Keratinocyte (primary cell): ENCODE measurements around the gene CHD9. TPM values are rescaled to one million over a fixed set of nuclear protein-coding genes. Genes with fewer than 3 reads are reported as not detected.

ENCODE experiments used
- DNase-seq: peaks from one replicate; pipeline ENCODE4 v3.0.0-alpha.2; 2011; ENCODE audit warnings: low read depth, missing footprints, low spot score
- FAIRE-seq: peaks from 2 replicates; lab custom pipeline; 2011; peaks lifted over from hg19 to GRCh38; lab: Jason Lieb, UNC
- H2AFZ ChIP-seq: 2 replicates; pipeline ENCODE4 v1.6.0; 2012; ENCODE audit warnings: low read length, control low read depth, inconsistent platforms; ENCODE audit not compliant: control insufficient read depth
- H3K27ac ChIP-seq: 2 replicates; pipeline ENCODE4 v1.5.1; 2011; ENCODE audit warnings: low read length; ENCODE audit not compliant: control insufficient read depth, insufficient read depth
- H3K27me3 ChIP-seq: 3 replicates; pipeline ENCODE4 v1.6.0; 2011; ENCODE audit warnings: low read length; ENCODE audit not compliant: control insufficient read depth, insufficient read depth; ENCODE audit errors: extremely low read depth
- H3K36me3 ChIP-seq, 2 experiments: 2 replicates in 1 of 2; 3 replicates in 1 of 2; pipeline ENCODE4 v1.5.1; 2011; ENCODE audit warnings: low read length in 2 of 2, mild to moderate bottlenecking in 1 of 2; ENCODE audit not compliant: control insufficient read depth in 2 of 2, insufficient read depth in 2 of 2; ENCODE audit errors: extremely low read depth in 1 of 2
- H3K4me1 ChIP-seq: 3 replicates; pipeline ENCODE4 v1.5.1; 2011; ENCODE audit warnings: low read length; ENCODE audit not compliant: control insufficient read depth, insufficient read depth; ENCODE audit errors: extremely low read depth
- H3K4me2 ChIP-seq: 3 replicates; pipeline ENCODE4 v1.6.0; 2011; ENCODE audit warnings: low read depth, low read length; ENCODE audit not compliant: control insufficient read depth, insufficient read depth; ENCODE audit errors: extremely low read depth
- H3K4me3 ChIP-seq, 3 experiments: fragments of 200-600 bp in 1 of 3; sonication (generic) in 1 of 3; 2 replicates in 2 of 3; 3 replicates in 1 of 3; pipeline ENCODE4 v1.5.1; 2011 to 2016; ENCODE audit warnings: low read length in 3 of 3, mild to moderate bottlenecking in 3 of 3, control low read depth in 2 of 3, inconsistent platforms in 1 of 3, low read depth in 1 of 3, mixed read lengths in 1 of 3, mixed run types in 1 of 3, moderate library complexity in 1 of 3; ENCODE audit not compliant: control insufficient read depth in 2 of 3, insufficient read depth in 2 of 3; ENCODE audit errors: extremely low read depth in 1 of 3
- H3K79me2 ChIP-seq: 2 replicates; pipeline ENCODE4 v1.6.0; 2012; ENCODE audit warnings: low read length; ENCODE audit not compliant: control insufficient read depth, insufficient read depth
- H3K9ac ChIP-seq: 3 replicates; pipeline ENCODE4 v1.6.0; 2011; ENCODE audit warnings: low read length; ENCODE audit not compliant: control insufficient read depth, insufficient read depth; ENCODE audit errors: extremely low read depth
- H3K9me1 ChIP-seq: 3 replicates; pipeline ENCODE4 v1.6.0; 2011; ENCODE audit warnings: low read length; ENCODE audit not compliant: control insufficient read depth, insufficient read depth; ENCODE audit errors: extremely low read depth
- H3K9me3 ChIP-seq: 2 replicates; pipeline ENCODE4 v1.5.1; 2012; ENCODE audit warnings: low read depth, low read length; ENCODE audit not compliant: control insufficient read depth
- H4K20me1 ChIP-seq: 3 replicates; pipeline ENCODE4 v1.6.0; 2011; ENCODE audit warnings: low read length; ENCODE audit not compliant: control insufficient read depth, insufficient read depth; ENCODE audit errors: extremely low read depth
- CTCF ChIP-seq, 3 experiments: IDR thresholded peaks in 1 of 3; conservative IDR thresholded peaks in 1 of 3; optimal IDR thresholded peaks in 1 of 3; 2 replicates in 2 of 3; 3 replicates in 1 of 3; pipeline versions ENCODE3 to v1.5.1; 2011; ENCODE audit warnings: low read length in 3 of 3, mild to moderate bottlenecking in 3 of 3, moderate library complexity in 2 of 3, control low read depth in 1 of 3, inconsistent platforms in 1 of 3; ENCODE audit not compliant: insufficient read depth in 2 of 3; ENCODE audit errors: extremely low read depth in 1 of 3
- EZH2 ChIP-seq: IDR thresholded peaks from one replicate; pipeline ENCODE4 v1.6.1; 2012; ENCODE audit warnings: inconsistent platforms, mild to moderate bottlenecking, low read length, moderate library complexity
- dilution Hi-C: fragments of 300-500 bp; cut with MboI; formaldehyde crosslinking; loops from one replicate; pipeline ENCODE4 v1.7.0; 2020; ENCODE audit warnings: low sequenced_read_pairs; ENCODE audit not compliant: extremely low pct_ligation_motif_present
- polyA plus RNA-seq, 5 experiments: library from polyadenylated mRNA; depleted of rRNA in 3 of 5; stranded (reverse) in 3 of 5; stranded (forward) in 1 of 5; unstranded in 1 of 5; fragments of >200 nt; gene quantifications; 1 replicate in 1 of 5; 2 replicates in 3 of 5; 3 replicates in 1 of 5; pipeline versions ENCODE4 v1.2.1 to v1.2.3, GENCODE V29; 2011 to 2012; ENCODE audit warnings: missing spikeins in 2 of 5, low read depth in 1 of 5, low replicate concordance in 1 of 5

The CHD9 gene
- polyA plus RNA-seq, 1 donor (not counting 4 experiments of a cell fraction or from before 2014, with no cell fraction given), result 32.8 TPM

GRCh38 chr16:53249331-53249730 lies 194.5 kb downstream of the CHD9 start:
- H3K4me1 ChIP-seq, result no peaks in the 10 kb centered on the region
- H3K9ac ChIP-seq, result no peak overlapping the region
- no peaks in the 10 kb centered on the region for H4K20me1 ChIP-seq
- H3K27me3 ChIP-seq, result no peaks in the 10 kb centered on the region
- H3K9me1 ChIP-seq, result no peaks in the 10 kb centered on the region
- H2AFZ ChIP-seq, result no peak overlapping the region
- DNase-seq (no peak), FAIRE-seq (no peak)
- H3K4me3 ChIP-seq, result no peak overlapping the region
- H3K9me3 ChIP-seq, result no peaks in the 10 kb centered on the region
- H3K27ac ChIP-seq, result no peak overlapping the region
- no peak overlapping the region for H3K4me2 ChIP-seq
- dilution Hi-C loops, result no loop called here
- H3K36me3 ChIP-seq, result peaks cover 10 to 13% of the 10 kb centered on the region in 2 experiments
- no peaks in the 10 kb centered on the region for H3K79me2 ChIP-seq
- TF ChIP-seq EZH2, result no peak
- no peak for TF ChIP-seq CTCF (optimal IDR thresholded peaks at IDR 0.05 in 1 of 3, IDR thresholded peaks at IDR 0.05 in 1 of 3, conservative IDR thresholded peaks at IDR 0.05 in 1 of 3; ENCODE audit: extremely low read depth in 1 of 3, insufficient read depth in 2 of 3, low read length in 3 of 3)

GRCh38 chr16:53257001-53257400 lies 202.2 kb downstream of the CHD9 start:
- Histone ChIP-seq H3K9me3 (no peaks in the 10 kb centered on the region), H4K20me1 (no peaks in the 10 kb centered on the region), H3K27ac (no peak overlapping the region), H3K36me3 (peaks cover 7 to 10% of the 10 kb centered on the region in 2 experiments), H3K27me3 (no peaks in the 10 kb centered on the region), H3K9me1 (no peaks in the 10 kb centered on the region), H3K4me1 (peaks cover 7% of the 10 kb centered on the region), H3K9ac (no peak overlapping the region), H3K4me3 (no peak overlapping the region), H3K79me2 (no peaks in the 10 kb centered on the region), H2AFZ (no peak overlapping the region), H3K4me2 (peak overlapping the region; percentile 3)
- dilution Hi-C loops, result no loop called here
- FAIRE-seq (peak; percentile 88), DNase-seq (no peak)
- TF ChIP-seq CTCF (optimal IDR thresholded peaks at IDR 0.05 in 1 of 3, IDR thresholded peaks at IDR 0.05 in 1 of 3, conservative IDR thresholded peaks at IDR 0.05 in 1 of 3; ENCODE audit: extremely low read depth in 1 of 3, insufficient read depth in 2 of 3, low read length in 3 of 3) (no peak), EZH2 (no peak)
